ENCODE results near the gene LHFPL6.

Gene LHFPL6

DNA sequence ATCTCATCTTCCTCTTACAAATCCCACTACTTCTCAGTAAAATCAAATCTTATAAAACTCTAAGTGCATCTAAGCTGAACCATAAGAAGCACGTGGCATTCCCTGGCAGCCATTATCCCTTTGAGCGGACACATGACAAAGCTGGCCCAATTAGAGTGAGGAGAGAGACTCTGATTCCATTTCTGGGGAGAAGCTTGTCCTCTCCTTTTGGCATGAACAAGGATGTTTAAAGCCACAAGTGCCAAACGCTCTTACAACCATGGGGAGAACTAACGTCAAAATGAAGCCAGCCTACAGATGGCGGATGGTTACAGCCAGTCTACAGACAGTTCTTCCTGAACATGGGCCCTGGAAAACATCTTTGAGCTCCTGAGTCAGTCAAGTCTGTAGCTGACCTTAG, 231.3 kb downstream of the LHFPL6 start:
- TF ChIP-seq, protein P1, sequence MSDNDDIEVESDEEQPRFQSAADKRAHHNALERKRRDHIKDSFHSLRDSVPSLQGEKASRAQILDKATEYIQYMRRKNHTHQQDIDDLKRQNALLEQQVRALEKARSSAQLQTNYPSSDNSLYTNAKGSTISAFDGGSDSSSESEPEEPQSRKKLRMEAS (IDR thresholded peaks at IDR 0.05) = no peak
- no peak for TF ChIP-seq EGR1 (IDR thresholded peaks at IDR 0.05)
- TF ChIP-seq, protein P2, sequence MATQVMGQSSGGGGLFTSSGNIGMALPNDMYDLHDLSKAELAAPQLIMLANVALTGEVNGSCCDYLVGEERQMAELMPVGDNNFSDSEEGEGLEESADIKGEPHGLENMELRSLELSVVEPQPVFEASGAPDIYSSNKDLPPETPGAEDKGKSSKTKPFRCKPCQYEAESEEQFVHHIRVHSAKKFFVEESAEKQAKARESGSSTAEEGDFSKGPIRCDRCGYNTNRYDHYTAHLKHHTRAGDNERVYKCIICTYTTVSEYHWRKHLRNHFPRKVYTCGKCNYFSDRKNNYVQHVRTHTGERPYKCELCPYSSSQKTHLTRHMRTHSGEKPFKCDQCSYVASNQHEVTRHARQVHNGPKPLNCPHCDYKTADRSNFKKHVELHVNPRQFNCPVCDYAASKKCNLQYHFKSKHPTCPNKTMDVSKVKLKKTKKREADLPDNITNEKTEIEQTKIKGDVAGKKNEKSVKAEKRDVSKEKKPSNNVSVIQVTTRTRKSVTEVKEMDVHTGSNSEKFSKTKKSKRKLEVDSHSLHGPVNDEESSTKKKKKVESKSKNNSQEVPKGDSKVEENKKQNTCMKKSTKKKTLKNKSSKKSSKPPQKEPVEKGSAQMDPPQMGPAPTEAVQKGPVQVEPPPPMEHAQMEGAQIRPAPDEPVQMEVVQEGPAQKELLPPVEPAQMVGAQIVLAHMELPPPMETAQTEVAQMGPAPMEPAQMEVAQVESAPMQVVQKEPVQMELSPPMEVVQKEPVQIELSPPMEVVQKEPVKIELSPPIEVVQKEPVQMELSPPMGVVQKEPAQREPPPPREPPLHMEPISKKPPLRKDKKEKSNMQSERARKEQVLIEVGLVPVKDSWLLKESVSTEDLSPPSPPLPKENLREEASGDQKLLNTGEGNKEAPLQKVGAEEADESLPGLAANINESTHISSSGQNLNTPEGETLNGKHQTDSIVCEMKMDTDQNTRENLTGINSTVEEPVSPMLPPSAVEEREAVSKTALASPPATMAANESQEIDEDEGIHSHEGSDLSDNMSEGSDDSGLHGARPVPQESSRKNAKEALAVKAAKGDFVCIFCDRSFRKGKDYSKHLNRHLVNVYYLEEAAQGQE (IDR thresholded peaks at IDR 0.05; ENCODE audit: low read depth) = no peak
- no peak for TF ChIP-seq RAD21 (IDR thresholded peaks at IDR 0.05; ENCODE audit: low read depth)
- no peak for TF ChIP-seq CEBPB (IDR thresholded peaks at IDR 0.05)
- no peak for TF ChIP-seq TAF1 (IDR thresholded peaks at IDR 0.05; ENCODE audit: low read depth)
- no peak for TF ChIP-seq EP300 (IDR thresholded peaks at IDR 0.05; ENCODE audit: borderline replicate concordance)
- no peak for TF ChIP-seq TCF12 (IDR thresholded peaks at IDR 0.05; ENCODE audit: low read depth)
- no peak for TF ChIP-seq FOXM1 (IDR thresholded peaks at IDR 0.05; ENCODE audit: borderline replicate concordance, low read depth)
- TF ChIP-seq NFIC (IDR thresholded peaks at IDR 0.05) = no peak
- no peak for TF ChIP-seq TEAD4 (IDR thresholded peaks at IDR 0.05)
- TF ChIP-seq YY1 (IDR thresholded peaks at IDR 0.05; ENCODE audit: low read depth) = no peak
- no peak for TF ChIP-seq CREB1 (IDR thresholded peaks at IDR 0.05; ENCODE audit: low read depth)

DNA sequence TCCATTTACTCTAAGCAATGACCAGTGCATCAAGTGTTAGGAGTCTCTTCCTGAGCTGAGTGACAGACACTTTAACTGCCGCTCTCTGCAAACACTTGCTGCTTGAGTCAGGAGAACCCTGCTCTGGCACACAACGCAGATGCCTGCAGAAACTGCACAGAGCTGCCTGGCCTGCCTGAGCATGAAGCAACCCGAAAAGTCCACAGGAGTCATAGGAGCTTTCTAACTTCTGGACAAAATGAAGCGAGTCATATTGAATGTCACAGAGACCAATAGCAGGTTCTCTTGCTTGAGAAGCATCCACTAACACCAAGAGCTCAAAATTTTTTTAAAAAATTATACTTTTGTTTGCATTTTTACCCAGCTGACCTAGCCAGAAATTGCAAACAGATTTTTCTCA, 232.4 kb downstream of the LHFPL6 start:
- TF ChIP-seq EP300 (IDR thresholded peaks at IDR 0.05; ENCODE audit: borderline replicate concordance) (no peak), CREB1 (IDR thresholded peaks at IDR 0.05; ENCODE audit: low read depth) (no peak), YY1 (IDR thresholded peaks at IDR 0.05; ENCODE audit: low read depth) (no peak), FOXM1 (IDR thresholded peaks at IDR 0.05; ENCODE audit: borderline replicate concordance, low read depth) (no peak), ZBTB7A (IDR thresholded peaks at IDR 0.05; ENCODE audit: low read depth) (no peak), EGR1 (IDR thresholded peaks at IDR 0.05) (no peak), RAD21 (IDR thresholded peaks at IDR 0.05; ENCODE audit: low read depth) (no peak), NFIC (IDR thresholded peaks at IDR 0.05) (no peak), TCF12 (IDR thresholded peaks at IDR 0.05; ENCODE audit: low read depth) (no peak), TEAD4 (IDR thresholded peaks at IDR 0.05) (no peak), CEBPB (IDR thresholded peaks at IDR 0.05) (no peak), TAF1 (IDR thresholded peaks at IDR 0.05; ENCODE audit: low read depth) (no peak)
- TF ChIP-seq, protein P1 (IDR thresholded peaks at IDR 0.05) = no peak
- TF ChIP-seq, protein P3, sequence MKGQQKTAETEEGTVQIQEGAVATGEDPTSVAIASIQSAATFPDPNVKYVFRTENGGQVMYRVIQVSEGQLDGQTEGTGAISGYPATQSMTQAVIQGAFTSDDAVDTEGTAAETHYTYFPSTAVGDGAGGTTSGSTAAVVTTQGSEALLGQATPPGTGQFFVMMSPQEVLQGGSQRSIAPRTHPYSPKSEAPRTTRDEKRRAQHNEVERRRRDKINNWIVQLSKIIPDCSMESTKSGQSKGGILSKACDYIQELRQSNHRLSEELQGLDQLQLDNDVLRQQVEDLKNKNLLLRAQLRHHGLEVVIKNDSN (IDR thresholded peaks at IDR 0.05) = no peak
- TF ChIP-seq, protein P2 (IDR thresholded peaks at IDR 0.05; ENCODE audit: low read depth) = no peak

DNA sequence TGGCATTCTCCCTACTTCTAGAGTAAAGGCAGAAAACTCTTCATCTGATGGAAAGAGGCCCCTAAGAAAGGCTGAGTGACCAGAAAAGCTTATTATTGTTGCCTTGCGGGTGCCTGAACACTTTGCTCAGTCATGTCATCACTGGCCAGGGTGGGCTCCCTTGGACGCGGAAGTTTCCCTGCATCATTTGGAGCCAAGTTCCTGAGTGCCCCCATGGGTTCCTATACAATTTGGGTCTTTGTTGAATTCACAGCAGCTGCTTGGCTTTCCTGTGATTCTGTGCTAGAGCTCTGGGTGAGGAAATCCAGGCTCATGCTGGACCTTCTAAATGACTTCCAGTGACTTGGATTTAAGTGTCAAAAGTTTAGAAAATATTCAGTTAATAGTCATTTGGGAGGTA, 232.9 kb downstream of the LHFPL6 start:
- TF ChIP-seq FOXM1 (IDR thresholded peaks at IDR 0.05; ENCODE audit: borderline replicate concordance, low read depth) = no peak
- no peak for TF ChIP-seq NFIC (IDR thresholded peaks at IDR 0.05)
- no peak for TF ChIP-seq EP300 (IDR thresholded peaks at IDR 0.05; ENCODE audit: borderline replicate concordance)
- no peak for TF ChIP-seq TEAD4 (IDR thresholded peaks at IDR 0.05)

DNA sequence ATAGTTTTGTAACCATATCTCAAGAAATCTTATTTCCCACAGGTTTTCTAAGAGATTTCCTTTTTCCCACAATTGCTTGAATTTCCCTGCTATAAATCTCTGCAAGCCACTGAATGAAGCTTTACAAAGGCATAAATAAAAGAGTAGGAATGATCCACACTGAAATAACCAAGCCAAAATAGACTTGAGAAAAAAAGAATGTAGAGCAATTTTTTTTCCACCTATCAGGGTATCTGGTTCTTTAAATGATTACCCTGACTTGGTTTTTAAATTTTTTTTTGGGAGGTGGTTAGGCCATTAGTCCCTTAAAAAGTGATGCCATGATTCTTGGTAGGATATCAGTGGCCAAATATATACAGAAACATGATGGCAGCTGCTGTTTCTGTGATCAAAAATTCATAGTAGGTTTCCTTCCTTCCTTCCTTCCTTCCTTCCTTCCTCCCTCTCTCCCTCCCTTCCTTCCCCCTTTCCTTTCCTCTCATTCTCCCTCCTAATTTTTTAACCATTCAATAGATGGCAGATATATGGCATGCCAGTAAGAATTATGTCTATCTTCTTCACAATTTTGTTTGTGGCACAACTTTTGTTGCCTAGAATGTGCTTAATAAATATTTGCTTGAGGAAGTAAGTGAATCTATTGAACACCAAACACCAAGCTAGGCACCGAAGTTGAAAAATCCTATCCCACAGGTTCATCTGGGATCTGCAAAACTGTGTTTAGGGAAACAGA, 233.7 kb downstream of the LHFPL6 start:
- TF ChIP-seq EP300 (IDR thresholded peaks at IDR 0.05; ENCODE audit: borderline replicate concordance) (no peak), CREB1 (IDR thresholded peaks at IDR 0.05; ENCODE audit: low read depth) (no peak), TEAD4 (IDR thresholded peaks at IDR 0.05) (no peak), ZBTB7A (IDR thresholded peaks at IDR 0.05; ENCODE audit: low read depth) (no peak), FOXM1 (IDR thresholded peaks at IDR 0.05; ENCODE audit: borderline replicate concordance, low read depth) (no peak), EGR1 (IDR thresholded peaks at IDR 0.05) (no peak), TCF12 (IDR thresholded peaks at IDR 0.05; ENCODE audit: low read depth) (no peak)
- TF ChIP-seq, protein P2 (IDR thresholded peaks at IDR 0.05; ENCODE audit: low read depth) = no peak
- TF ChIP-seq, protein P3 (IDR thresholded peaks at IDR 0.05) = no peak
